Skin epidermis (tissue), 12 donors: ENCODE data around the gene CTSW.
A peak's percentile ranks its signal among the peaks of the same experiment; 100 is the strongest.
"Not testable (repeated sequence)": the region's sequence is repeated elsewhere in the genome, so short reads cannot be mapped to it uniquely, and the experiment has no call there.

ENCODE experiments used
- H3K27ac ChIP-seq, 21 experiments: fragments of 200-600 bp; sonication (generic) in 11 of 21; one replicate each; pipeline ENCODE4 v1.5.0; 2020; ENCODE audit warnings: mild to moderate bottlenecking in 3 of 21, inconsistent platforms in 2 of 21, moderate library complexity in 2 of 21
- H3K4me3 ChIP-seq, 7 experiments: fragments of 200-600 bp; sonication (generic) in 2 of 7; one replicate each; pipeline ENCODE4 v1.5.0; 2020; ENCODE audit warnings: inconsistent platforms in 2 of 7, mild to moderate bottlenecking in 2 of 7, moderate library complexity in 1 of 7

The CTSW gene, protein sequence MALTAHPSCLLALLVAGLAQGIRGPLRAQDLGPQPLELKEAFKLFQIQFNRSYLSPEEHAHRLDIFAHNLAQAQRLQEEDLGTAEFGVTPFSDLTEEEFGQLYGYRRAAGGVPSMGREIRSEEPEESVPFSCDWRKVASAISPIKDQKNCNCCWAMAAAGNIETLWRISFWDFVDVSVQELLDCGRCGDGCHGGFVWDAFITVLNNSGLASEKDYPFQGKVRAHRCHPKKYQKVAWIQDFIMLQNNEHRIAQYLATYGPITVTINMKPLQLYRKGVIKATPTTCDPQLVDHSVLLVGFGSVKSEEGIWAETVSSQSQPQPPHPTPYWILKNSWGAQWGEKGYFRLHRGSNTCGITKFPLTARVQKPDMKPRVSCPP

GRCh38 chr11:65879617-65880016 is at the start of gene CTSW:
Gene CTSW (plus strand): TSS chr11:65879837. CDS start chr11:65879855, 18 bp downstream.
- Histone ChIP-seq H3K27ac (peak within 1 kb of the TSS in 9 of 21 experiments; percentile 0 to 86 (median 57)), H3K4me3 (peak within 1 kb of the TSS in 1 of 7 experiments; percentile 15)

DNA sequence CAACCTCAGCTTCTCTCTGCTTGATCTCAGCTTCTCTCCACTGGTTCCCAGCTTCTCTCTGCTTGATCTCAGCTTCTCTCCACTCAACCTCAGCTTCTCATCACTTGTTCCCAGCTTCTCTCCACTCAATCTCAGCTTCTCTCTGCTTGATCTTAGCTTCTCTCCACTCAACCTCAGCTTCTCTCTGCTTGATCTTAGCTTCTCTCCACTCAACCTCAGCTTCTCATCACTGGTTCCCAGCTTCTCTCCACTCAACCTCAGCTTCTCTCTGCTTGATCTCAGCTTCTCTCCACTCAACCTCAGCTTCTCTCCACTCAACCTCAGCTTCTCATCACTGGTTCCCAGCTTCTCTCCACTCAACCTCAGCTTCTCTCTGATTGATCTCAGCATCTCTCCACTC is 47.4 kb upstream of the CTSW start:
- H3K27ac ChIP-seq, result not testable (repeated sequence)

DNA sequence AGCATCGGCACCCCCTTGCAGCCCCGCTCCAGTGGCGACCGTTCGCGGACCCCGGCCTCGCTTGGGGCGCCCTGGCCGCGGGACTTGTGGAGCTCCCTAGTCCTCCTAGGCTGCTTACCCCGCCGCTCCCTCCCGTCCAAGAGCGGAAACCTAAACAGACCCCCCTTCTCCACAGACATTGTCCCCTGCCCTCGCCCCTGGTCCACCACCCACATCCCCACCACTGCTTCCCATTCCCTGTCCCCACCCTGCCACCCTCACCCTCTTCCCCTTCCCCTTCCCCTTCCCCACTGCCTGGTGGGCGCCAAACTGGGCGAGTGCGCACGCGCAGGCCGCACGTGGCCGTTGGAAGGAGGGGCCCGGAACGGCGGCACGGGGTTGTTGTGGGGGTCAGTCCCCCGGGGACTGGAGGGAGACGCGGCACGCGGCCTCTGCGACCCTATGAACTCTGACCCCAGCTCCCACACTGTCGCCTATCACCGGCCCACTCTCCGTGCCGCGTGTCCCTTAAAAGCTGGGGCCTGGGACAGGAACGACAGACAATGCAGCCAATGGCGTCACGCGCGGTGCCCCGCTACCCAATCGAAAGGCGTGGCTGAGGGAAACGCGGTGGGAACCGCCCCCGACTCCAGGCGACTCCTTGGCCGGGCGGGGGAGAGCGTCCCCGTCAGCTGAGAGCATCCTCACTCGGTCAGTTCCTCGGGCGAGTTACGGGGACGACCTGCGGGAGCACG is 46.2 kb upstream of the CTSW start, which contains the start of gene SNX32:
Gene SNX32, plus strand, starts transcription at position 667 of the 734 bp plus-strand sequence. CDS start 103 bp downstream, outside the sequence.
- Histone ChIP-seq H3K4me3 (peak within 1 kb of the TSS; percentile 39 to 65 (median 45)), H3K27ac (peak within 1 kb of the TSS in 18 of 21 experiments; percentile 3 to 79 (median 54))

More for the DNA sequence above, 47.4 kb upstream of the CTSW start:
- H3K4me3 ChIP-seq, result not testable (repeated sequence)

GRCh38 chr11:65834202-65834601 is 45.4 kb upstream of the CTSW start:
- peak overlapping the region; percentile 39 to 65 (median 45) for H3K4me3 ChIP-seq
- H3K27ac ChIP-seq, result peak overlapping the region in 2 of 21 experiments; percentile 53 to 79

DNA sequence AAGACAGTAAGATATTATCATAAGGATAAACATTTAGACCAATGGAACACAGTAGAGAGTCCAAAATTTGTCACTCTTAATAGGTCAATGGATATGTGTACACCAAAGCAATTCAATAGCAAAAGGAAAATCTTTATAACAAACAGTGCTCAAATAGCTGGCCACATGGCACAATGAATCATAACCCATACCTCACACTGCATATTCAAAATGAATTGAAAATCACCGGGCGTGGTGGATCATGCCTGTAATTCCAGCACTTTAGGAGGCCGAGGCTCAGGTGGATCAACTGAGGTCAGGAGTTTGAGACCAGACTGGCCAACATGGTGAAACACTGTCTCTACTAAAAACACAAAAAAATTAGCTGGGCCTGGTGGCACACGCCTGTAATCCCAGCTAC is 37.5 kb upstream of the CTSW start:
- no peak overlapping the region for H3K27ac ChIP-seq
- H3K4me3 ChIP-seq, result no peak overlapping the region

DNA sequence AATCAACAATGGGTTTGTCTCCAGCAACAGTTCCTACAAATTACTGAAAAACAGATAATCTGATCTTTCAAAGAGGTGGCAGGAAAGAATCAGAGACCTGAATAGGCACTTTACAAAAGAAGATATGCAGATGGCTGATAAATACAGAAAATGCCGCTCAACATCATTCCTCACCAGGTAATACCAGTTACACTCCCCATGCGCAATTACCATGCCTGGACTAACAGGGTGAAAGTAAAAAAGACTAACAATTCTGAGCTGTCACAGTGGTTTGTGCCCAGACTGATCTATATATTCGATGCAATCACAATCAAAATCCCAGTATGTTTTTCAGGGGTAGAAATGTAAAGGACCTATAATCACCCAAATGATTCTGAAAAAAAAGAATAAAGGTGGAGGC is 35.8 kb upstream of the CTSW start:
- H3K4me3 ChIP-seq, result no peak overlapping the region
- no peak overlapping the region for H3K27ac ChIP-seq

- H3K4me3 ChIP-seq, result no peak overlapping the region
- no peak overlapping the region for H3K27ac ChIP-seq
Observed at GRCh38 chr11:65844231-65844872, 35.3 kb upstream of the CTSW start.

GRCh38 chr11:65847746-65848145 is 31.9 kb upstream of the CTSW start:
- Histone ChIP-seq H3K27ac (no peak overlapping the region), H3K4me3 (no peak overlapping the region)

GRCh38 chr11:65848693-65849092 is 30.9 kb upstream of the CTSW start:
- not testable (repeated sequence) for H3K4me3 ChIP-seq, H3K27ac ChIP-seq

DNA sequence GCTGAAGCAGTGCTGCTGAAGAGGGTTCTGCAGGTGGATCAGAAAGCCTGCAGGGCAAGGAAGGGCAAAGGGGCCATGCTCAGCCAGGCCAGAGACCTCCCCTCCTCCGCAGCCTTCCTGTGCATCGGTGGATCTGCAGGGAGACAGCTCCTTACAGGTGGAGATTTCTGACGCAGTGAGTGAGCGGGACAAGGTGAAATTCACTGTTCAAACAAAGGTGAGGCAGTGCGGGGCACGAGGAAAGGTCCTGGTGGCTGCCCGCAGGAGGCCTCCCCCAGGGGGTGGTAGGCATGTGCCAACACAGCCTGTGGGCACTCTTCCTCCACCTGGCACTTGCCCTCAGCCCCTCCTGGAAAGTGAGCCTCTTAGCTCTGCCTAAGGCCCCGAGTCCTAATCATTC is 30.3 kb upstream of the CTSW start:
- H3K4me3 ChIP-seq, result no peak overlapping the region
- no peak overlapping the region for H3K27ac ChIP-seq

DNA sequence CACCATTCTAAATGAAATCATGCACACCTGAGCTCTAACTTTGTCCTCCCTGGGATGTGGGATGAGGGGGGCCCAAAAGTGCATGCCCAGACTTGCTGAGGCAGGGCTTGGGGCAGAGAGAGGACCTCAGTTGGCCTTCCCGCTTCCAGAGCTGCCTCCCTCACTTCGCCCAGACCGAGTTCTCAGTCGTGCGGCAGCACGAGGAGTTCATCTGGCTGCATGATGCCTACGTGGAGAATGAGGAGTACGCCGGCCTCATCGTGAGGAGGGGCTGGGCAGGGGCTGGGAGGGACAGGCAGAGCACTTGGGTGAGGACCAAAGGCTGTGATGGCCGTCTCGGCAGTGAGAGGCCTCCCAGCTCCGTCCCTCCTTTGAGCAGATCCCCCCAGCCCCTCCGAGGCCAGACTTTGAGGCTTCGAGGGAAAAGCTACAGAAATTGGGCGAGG is 29.8 kb upstream of the CTSW start:
- Histone ChIP-seq H3K27ac (no peak overlapping the region), H3K4me3 (no peak overlapping the region)

DNA sequence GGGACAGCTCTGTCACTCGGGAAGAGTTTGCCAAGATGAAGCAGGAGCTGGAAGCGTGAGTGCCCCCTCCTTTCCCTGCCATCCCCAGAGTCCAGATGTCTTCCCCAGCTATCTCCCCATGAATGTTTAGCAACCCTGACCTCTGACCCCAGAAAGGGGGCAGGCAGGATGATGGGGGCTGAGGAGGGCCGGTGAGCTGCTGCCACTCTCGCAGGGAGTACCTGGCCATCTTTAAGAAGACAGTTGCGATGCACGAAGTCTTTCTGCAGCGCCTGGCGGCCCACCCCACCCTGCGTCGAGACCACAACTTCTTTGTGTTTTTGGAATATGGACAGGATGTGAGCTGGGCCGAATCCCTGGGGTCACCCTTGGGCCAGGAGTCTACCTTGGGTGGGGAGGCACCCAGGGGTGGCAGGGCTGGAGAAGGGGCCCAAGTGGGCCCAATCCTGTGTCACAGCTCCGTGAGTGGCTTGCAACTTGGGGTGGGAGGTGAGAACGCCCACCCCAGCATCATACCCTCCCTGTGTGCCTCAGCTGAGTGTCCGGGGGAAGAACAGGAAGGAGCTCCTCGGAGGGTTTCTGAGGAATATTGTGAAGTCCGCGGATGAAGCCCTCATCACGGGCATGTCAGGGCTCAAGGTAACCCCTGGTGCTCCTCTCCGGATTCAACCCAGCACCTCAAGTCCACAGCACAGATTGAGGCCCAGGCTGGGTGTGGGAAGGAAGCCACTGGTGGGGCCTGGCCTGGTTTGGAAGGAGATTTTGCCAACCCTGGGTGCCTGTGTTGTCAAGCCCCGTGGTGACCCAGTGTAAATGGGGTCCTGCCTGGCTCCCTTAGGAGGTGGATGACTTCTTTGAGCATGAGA is 29.2 kb upstream of the CTSW start:
- no peak overlapping the region for H3K27ac ChIP-seq
- no peak overlapping the region for H3K4me3 ChIP-seq

DNA sequence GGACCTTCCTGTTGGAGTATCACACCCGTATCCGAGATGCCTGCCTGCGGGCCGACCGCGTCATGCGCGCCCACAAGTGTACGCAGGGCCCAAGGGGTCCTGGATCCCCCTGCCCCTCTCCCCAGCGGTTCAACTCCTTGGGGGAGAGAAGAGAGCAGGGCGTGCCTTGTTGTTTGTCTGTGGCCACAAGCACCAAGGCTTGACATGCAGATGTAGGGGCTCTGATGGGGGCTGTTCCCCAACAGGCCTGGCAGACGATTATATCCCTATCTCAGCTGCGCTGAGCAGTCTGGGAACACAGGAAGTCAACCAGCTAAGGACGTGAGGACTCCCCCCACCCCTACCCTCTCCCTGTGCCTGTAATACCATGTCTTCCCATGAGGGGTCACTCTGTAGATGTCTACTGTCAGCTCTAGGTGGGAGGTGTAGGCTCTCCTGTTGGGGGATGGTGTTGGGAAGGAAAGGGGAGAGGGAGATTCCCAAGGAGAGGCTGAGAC is 28.5 kb upstream of the CTSW start:
- Histone ChIP-seq H3K4me3 (no peak overlapping the region), H3K27ac (no peak overlapping the region)

GRCh38 chr11:65851811-65852507 is 27.7 kb upstream of the CTSW start:
- no peak overlapping the region for H3K27ac ChIP-seq

GRCh38 chr11:65852508-65853245 is 27.0 kb upstream of the CTSW start:
- H3K27ac ChIP-seq, result no peak overlapping the region

More at GRCh38 chr11:65851811-65852507, 27.7 kb upstream of the CTSW start:
- no peak overlapping the region for H3K4me3 ChIP-seq

GRCh38 chr11:65853246-65853979 is 26.2 kb upstream of the CTSW start:
- Histone ChIP-seq H3K4me3 (no peak overlapping the region), H3K27ac (no peak overlapping the region)

More at GRCh38 chr11:65852508-65853245, 27.0 kb upstream of the CTSW start:
- H3K4me3 ChIP-seq, result no peak overlapping the region

DNA sequence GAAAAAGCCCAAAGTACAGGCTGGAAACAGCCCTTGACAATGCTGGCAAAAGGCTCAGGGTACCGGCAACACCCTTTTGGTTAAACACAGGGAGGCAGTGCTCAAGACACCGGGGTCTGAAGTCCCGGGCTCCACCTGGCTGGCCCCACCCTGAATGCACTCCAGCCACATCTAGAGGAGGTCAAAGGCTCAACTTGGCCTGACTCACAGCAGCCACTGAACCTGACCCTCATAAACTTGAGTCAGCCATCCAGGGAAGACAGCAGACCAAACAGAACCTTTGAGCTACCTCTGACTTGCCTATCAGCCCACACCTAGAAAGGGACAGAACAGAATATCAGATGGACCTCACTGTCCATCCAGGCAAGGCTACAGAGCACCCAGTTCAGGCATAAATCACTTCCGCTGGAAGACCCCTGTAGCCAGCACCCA is 25.5 kb upstream of the CTSW start:
- Histone ChIP-seq H3K27ac (no peak overlapping the region), H3K4me3 (no peak overlapping the region)
